ENCODE measurements around the gene SMPDL3B.

The SMPDL3B gene

GRCh38 chr1:27941671-27942540, 7.1 kb downstream of the SMPDL3B start:
- no peak for DNase-seq

- DNase-seq: no peak
Measured at GRCh38 chr1:27945020-27945419, 10.2 kb downstream of the SMPDL3B start.

GRCh38 chr1:27949027-27949426, 14.2 kb downstream of the SMPDL3B start:
- no peak for DNase-seq

- DNase-seq: no peak
Measured at GRCh38 chr1:27951396-27951795, 16.6 kb downstream of the SMPDL3B start.

GRCh38 chr1:27952147-27952546, 17.3 kb downstream of the SMPDL3B start:
- no peak for DNase-seq

GRCh38 chr1:27954186-27954585, 19.4 kb downstream of the SMPDL3B start:
- no peak for DNase-seq

- no peak for DNase-seq
Measured at GRCh38 chr1:27955076-27955475, 20.3 kb downstream of the SMPDL3B start.

GRCh38 chr1:27956761-27957160, 22.0 kb downstream of the SMPDL3B start:
- DNase-seq: no peak

- no peak for DNase-seq
Measured at GRCh38 chr1:27957655-27958054, 22.9 kb downstream of the SMPDL3B start.

GRCh38 chr1:27958513-27958912, 23.7 kb downstream of the SMPDL3B start:
- DNase-seq: no peak

GRCh38 chr1:27959792-27960603, 25.2 kb downstream of the SMPDL3B start, which contains the start of gene XKR8:
TSS of gene XKR8 (plus strand) at chr1:27959973. CDS start at chr1:27960070, 97 bp downstream.
- DNase-seq: peak; percentile 81 to 88

GRCh38 chr1:27960762-27961645, 26.2 kb downstream of the SMPDL3B start:
- DNase-seq: no peak

GRCh38 chr1:27961646-27962221, 26.9 kb downstream of the SMPDL3B start:
- DNase-seq: no peak

GRCh38 chr1:27963393-27963792, 28.6 kb downstream of the SMPDL3B start:
- DNase-seq: no peak

GRCh38 chr1:27966402-27967105, 31.8 kb downstream of the SMPDL3B start:
- no peak for DNase-seq

GRCh38 chr1:27967106-27967883, 32.5 kb downstream of the SMPDL3B start:
- no peak for DNase-seq

GRCh38 chr1:27967884-27968466, 33.2 kb downstream of the SMPDL3B start:
- DNase-seq: no peak

- no peak for DNase-seq
Measured at GRCh38 chr1:27968692-27969091, 33.9 kb downstream of the SMPDL3B start.

- DNase-seq: no peak
Measured at GRCh38 chr1:27970401-27970800, 35.6 kb downstream of the SMPDL3B start.

- no peak for DNase-seq
Measured at GRCh38 chr1:27971674-27972073, 36.9 kb downstream of the SMPDL3B start.

- no peak for DNase-seq
Measured at GRCh38 chr1:27972141-27972540, 37.3 kb downstream of the SMPDL3B start.
